Femur (tissue), 1 donor: ENCODE data around the gene CPXM1.

ENCODE experiments used
- DNase-seq: peaks from one replicate; pipeline ENCODE4 v3.0.0-alpha.2; 2017

The CPXM1 gene

DNA sequence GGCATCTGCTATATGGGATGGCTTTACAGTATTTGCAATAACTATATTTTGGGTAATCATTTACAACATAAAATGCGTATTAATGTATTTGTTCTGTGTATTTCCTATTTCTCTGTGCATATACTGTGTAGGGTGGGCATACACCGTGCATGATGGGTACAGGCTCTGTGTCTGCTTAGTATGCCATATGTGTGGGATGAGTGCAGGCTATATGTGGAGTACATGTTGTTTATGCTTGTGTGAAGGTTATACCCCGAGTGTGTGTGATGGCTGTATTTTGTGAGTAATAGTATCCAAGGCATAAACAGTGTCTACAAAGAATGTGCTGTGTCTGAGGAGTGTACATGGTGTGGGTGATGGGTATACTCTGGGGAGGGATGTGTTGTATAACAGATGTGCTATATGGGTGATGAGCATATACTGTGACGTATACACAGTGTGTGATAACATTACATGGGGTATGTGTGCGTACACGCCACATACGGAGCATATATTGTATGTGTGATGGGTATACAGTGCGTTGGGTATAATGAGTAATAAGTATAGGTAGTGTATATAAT, 52.7 kb downstream of the CPXM1 start:
- no peak for DNase-seq

DNA sequence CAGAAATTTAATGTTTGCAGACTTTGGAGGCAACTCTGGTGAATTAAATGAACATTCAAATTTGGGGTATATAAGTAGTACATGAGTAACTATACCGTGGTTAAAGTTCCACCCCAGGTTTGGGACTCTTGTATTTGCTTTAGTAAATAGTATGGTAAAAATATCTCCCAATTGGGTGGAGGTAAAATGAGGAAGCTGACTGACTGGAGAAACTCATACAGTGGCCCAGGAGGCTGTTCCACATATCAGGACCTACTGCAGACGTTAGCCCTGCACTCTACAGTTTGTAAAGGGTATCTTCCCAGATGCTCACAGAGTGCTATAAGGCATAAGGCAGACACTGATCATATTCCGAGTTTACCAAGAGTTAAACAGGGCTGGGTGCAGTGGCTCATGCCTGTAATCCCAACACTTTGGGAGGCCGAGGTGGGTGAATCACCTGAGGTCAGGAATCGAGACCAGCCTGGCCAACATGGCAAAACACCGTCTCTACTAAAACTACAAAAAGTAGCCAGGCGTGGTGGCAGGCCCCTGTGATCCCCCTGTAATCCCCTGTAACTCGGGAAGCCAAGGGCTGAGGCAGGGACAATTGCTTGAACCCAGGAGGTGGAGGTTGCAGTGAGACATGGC, 53.7 kb downstream of the CPXM1 start:
- no peak for DNase-seq

DNA sequence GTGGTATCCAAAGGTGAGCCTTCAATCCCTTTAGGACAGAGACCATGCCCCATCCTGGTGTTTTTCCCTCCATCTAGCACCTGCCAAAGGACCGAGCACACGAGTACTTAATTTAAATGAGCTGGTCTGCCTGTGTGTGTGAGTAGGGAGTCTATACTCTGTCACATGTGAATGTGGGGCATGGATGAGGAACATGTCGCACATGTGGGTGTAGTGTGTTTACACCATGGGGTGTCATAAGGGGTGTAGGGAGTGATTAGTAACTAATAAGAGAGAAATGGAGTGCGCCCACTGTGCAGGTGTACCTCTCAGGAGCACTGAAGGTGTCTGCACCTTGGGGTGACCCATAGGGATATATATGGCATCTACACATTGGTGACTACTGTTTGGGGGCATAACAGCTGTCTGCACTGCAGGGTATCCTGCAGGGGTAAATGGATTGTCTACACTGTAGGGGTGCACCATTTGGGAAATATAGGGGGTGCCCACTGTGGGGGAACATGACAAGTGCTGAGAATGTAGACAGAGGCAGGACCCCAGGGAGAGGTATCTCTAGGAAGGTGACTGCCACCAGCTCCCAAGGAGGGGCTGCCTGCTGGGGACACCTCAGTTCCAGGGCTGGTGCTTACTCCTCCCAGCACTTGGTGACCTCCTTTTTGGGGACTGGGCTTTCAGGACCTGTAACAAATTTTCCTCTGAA, 54.3 kb downstream of the CPXM1 start:
- no peak for DNase-seq

DNA sequence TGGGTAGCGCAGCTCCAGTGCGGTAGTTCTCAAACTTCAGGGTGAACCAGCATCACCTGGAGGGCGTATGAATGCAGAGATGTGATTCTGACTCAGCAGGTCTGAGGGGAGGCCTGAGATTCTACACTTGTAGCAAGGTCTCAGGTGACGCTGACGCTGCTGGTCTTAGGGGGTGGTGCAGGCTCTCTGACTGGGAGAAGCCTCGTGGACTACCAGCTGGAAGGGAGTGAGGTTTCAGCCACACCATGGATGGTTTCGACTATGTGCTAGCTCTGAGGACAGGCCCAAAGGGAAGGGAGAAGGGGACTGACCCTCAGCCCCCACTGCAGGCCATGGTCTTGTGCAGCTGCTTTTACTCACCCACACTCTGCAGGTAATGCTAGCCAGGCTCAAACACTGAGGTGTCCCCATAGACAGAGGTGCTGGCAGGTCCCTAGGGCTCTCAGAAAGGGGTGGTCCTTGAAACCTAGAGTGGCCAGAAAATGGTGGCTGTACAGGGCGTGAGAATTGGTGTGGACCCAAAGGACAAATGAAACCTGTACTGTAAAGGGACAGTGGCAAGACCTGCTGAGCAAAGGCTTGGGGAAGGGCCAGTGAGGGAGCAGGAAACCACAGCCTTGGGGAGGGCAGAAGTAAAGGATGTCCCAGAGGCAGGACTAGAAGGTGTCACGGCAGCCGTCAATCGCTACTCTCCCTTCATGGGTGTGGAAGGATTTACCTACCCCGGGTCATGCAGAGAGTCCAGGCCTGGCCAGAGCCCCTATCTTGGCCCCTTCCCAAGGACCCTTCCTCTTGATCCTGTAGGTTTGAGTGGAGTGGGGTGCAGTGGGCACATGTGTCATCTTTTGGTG, 55.1 kb downstream of the CPXM1 start:
- no peak for DNase-seq
